ENCODE results near the gene ATP6V0A4. TPM values are rescaled to one million over a fixed set of nuclear protein-coding genes. Genes with fewer than 3 reads are reported as not detected.

The ATP6V0A4 gene
- total and polyA plus RNA-seq, 2 of the 13 experiments (the other 11 are each of a cell fraction or from before 2014, with no cell fraction given), result 0.24 to 0.25 TPM

DNA sequence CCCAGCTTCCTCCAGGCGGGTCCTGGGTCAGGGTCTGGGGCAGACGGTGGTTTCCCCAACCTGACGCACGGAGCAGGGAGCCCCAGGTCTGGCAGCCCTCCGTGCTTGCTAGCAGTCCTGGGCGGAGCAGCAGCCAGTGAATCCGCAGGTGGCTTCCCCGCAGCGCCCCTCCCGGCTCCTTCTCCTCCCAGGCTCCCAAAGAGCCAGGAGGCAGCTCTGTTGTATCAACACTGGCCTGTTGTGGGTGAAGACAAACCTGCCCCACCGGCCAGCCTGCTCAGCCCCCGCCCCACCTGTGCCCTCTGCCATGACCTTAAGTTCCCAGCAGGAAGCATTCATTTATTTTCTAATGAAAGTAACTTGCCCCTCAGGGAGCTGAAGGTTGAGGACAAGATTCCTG is 24.2 kb downstream of the ATP6V0A4 start (continued):
- TF ChIP-seq, protein P1, sequence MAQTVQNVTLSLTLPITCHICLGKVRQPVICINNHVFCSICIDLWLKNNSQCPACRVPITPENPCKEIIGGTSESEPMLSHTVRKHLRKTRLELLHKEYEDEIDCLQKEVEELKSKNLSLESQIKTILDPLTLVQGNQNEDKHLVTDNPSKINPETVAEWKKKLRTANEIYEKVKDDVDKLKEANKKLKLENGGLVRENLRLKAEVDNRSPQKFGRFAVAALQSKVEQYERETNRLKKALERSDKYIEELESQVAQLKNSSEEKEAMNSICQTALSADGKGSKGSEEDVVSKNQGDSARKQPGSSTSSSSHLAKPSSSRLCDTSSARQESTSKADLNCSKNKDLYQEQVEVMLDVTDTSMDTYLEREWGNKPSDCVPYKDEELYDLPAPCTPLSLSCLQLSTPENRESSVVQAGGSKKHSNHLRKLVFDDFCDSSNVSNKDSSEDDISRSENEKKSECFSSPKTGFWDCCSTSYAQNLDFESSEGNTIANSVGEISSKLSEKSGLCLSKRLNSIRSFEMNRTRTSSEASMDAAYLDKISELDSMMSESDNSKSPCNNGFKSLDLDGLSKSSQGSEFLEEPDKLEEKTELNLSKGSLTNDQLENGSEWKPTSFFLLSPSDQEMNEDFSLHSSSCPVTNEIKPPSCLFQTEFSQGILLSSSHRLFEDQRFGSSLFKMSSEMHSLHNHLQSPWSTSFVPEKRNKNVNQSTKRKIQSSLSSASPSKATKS (CRISPR knock-in tag; IDR thresholded peaks at IDR 0.05), result no peak
- no peak for TF ChIP-seq FOXJ3 (CRISPR knock-in tag; IDR thresholded peaks at IDR 0.05; ENCODE audit: borderline replicate concordance)
- TF ChIP-seq, protein P2, sequence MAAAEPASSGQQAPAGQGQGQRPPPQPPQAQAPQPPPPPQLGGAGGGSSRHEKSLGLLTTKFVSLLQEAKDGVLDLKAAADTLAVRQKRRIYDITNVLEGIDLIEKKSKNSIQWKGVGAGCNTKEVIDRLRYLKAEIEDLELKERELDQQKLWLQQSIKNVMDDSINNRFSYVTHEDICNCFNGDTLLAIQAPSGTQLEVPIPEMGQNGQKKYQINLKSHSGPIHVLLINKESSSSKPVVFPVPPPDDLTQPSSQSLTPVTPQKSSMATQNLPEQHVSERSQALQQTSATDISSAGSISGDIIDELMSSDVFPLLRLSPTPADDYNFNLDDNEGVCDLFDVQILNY (CRISPR knock-in tag; conservative IDR thresholded peaks at IDR 0.05), result no peak
- TF ChIP-seq, protein P3, sequence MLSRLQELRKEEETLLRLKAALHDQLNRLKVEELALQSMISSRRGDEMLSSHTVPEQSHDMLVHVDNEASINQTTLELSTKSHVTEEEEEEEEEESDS (CRISPR knock-in tag; IDR thresholded peaks at IDR 0.05; ENCODE audit: borderline replicate concordance), result no peak

DNA sequence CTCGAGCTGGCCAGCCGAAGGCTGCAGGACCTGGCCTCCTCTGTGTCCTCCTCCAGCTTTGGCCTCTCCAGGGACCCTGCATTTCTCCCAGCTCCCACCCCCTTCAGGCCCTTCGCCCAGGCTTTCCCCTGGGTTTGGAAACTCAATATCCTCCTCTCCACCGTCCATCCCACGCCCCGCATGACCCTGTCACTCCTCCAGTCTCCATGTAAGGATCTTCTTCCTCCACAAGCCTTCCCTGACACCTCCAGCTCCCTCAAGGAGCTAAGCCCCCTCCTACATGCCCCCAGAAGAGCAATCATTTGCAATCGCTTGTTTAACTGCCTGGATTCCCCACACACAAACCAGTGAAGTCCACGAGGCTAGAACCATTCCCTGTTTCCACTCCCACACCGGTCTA is 24.8 kb downstream of the ATP6V0A4 start:
- no TSS peak for BruUV-seq (replicated peaks)
- CTCF ChIA-PET (ENCODE audit: low intra/inter-chr PET ratio, low total read pairs), result no interaction called here
- Histone ChIP-seq H3K4me2 (ENCODE audit: low read depth, low read length) (peak overlapping the region; percentile 59), H3K4me3 (replicated peaks in 1 of 3; ENCODE audit: insufficient read depth in 1 of 3, low read depth in 2 of 3, low read length in 3 of 3) (no peak overlapping the region), H3K4me1 (ENCODE audit: insufficient read depth, low read length) (peaks cover 36% of the 10 kb centered on the region), H4K20me1 (ENCODE audit: insufficient read depth, low read length) (no peaks in the 10 kb centered on the region), H3K27me3 (ENCODE audit: control insufficient read depth in 1 of 2, insufficient read depth in 2 of 2, low read length in 2 of 2) (peaks cover 0 to 9% of the 10 kb centered on the region in 2 experiments; a peak in 1 of 5 replicates), H2AFZ (ENCODE audit: low read length) (no peak overlapping the region), H3K9ac (ENCODE audit: insufficient read depth, low read depth, low read length) (no peak overlapping the region), H3K9me3 (ENCODE audit: low read length) (no peaks in the 10 kb centered on the region), H3K27ac (ENCODE audit: extremely low read length, insufficient read depth, low read length) (no peak overlapping the region), H3K36me3 (replicated peaks in 1 of 2; ENCODE audit: control insufficient read depth in 1 of 2, insufficient read depth in 2 of 2, low read length in 2 of 2) (no peaks in the 10 kb centered on the region), H3K79me2 (ENCODE audit: insufficient read depth, low read length) (no peaks in the 10 kb centered on the region)
- in situ Hi-C loops (cut with HindIII; ENCODE audit: extremely low pct_ligation_motif_present, low pct_unique_long_range_greater_than_20kb) (no loop called here), intact Hi-C loops (cut with micrococcal nuclease; ENCODE audit: unreplicated experiment) (no loop called here)
- FAIRE-seq (no peak), DNase-seq (ENCODE audit: low spot score) (no peak), ATAC-seq (no peak)
- POLR2A ChIA-PET, result no interaction called here
- 53% methylated on average over 9 of the region's 9 CpGs for WGBS (ENCODE audit: low lambda C conversion rate)
- no peak for TF ChIP-seq ZNF709 (CRISPR knock-in tag; IDR thresholded peaks at IDR 0.05)
- no peak for TF ChIP-seq MZF1 (CRISPR knock-in tag; IDR thresholded peaks at IDR 0.05; ENCODE audit: borderline replicate concordance)
- TF ChIP-seq CBX1 (IDR thresholded peaks at IDR 0.05; ENCODE audit: low read depth), result no peak
- TF ChIP-seq, protein P4, sequence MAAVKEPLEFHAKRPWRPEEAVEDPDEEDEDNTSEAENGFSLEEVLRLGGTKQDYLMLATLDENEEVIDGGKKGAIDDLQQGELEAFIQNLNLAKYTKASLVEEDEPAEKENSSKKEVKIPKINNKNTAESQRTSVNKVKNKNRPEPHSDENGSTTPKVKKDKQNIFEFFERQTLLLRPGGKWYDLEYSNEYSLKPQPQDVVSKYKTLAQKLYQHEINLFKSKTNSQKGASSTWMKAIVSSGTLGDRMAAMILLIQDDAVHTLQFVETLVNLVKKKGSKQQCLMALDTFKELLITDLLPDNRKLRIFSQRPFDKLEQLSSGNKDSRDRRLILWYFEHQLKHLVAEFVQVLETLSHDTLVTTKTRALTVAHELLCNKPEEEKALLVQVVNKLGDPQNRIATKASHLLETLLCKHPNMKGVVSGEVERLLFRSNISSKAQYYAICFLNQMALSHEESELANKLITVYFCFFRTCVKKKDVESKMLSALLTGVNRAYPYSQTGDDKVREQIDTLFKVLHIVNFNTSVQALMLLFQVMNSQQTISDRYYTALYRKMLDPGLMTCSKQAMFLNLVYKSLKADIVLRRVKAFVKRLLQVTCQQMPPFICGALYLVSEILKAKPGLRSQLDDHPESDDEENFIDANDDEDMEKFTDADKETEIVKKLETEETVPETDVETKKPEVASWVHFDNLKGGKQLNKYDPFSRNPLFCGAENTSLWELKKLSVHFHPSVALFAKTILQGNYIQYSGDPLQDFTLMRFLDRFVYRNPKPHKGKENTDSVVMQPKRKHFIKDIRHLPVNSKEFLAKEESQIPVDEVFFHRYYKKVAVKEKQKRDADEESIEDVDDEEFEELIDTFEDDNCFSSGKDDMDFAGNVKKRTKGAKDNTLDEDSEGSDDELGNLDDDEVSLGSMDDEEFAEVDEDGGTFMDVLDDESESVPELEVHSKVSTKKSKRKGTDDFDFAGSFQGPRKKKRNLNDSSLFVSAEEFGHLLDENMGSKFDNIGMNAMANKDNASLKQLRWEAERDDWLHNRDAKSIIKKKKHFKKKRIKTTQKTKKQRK (IDR thresholded peaks at IDR 0.05; ENCODE audit: low read length), result no peak
- TF ChIP-seq ZNF792 (CRISPR knock-in tag; IDR thresholded peaks at IDR 0.05), result no peak
- TF ChIP-seq, protein P5, sequence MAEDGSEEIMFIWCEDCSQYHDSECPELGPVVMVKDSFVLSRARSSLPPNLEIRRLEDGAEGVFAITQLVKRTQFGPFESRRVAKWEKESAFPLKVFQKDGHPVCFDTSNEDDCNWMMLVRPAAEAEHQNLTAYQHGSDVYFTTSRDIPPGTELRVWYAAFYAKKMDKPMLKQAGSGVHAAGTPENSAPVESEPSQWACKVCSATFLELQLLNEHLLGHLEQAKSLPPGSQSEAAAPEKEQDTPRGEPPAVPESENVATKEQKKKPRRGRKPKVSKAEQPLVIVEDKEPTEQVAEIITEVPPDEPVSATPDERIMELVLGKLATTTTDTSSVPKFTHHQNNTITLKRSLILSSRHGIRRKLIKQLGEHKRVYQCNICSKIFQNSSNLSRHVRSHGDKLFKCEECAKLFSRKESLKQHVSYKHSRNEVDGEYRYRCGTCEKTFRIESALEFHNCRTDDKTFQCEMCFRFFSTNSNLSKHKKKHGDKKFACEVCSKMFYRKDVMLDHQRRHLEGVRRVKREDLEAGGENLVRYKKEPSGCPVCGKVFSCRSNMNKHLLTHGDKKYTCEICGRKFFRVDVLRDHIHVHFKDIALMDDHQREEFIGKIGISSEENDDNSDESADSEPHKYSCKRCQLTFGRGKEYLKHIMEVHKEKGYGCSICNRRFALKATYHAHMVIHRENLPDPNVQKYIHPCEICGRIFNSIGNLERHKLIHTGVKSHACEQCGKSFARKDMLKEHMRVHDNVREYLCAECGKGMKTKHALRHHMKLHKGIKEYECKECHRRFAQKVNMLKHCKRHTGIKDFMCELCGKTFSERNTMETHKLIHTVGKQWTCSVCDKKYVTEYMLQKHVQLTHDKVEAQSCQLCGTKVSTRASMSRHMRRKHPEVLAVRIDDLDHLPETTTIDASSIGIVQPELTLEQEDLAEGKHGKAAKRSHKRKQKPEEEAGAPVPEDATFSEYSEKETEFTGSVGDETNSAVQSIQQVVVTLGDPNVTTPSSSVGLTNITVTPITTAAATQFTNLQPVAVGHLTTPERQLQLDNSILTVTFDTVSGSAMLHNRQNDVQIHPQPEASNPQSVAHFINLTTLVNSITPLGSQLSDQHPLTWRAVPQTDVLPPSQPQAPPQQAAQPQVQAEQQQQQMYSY (CRISPR knock-in tag; IDR thresholded peaks at IDR 0.05), result no peak
- no peak for TF ChIP-seq ZNF20 (CRISPR knock-in tag; IDR thresholded peaks at IDR 0.05)
- no peak for TF ChIP-seq ZNF562 (CRISPR knock-in tag; IDR thresholded peaks at IDR 0.05; ENCODE audit: borderline replicate concordance)
- TF ChIP-seq ZNF772 (CRISPR knock-in tag; IDR thresholded peaks at IDR 0.05), result no peak
- no peak for TF ChIP-seq MIXL1 (CRISPR knock-in tag; IDR thresholded peaks at IDR 0.05)

All from HepG2 (cell line).